H1 (cell line): ENCODE results near the gene PLXNB2.

Source experiments
- ATF2 ChIP-seq: IDR thresholded peaks from 2 replicates; pipeline ENCODE4 v1.6.1; 2012; ENCODE audit warnings: low read length, inconsistent platforms
- EGR1 ChIP-seq: IDR thresholded peaks from 2 replicates; pipeline ENCODE4 v1.6.1; 2011; ENCODE audit warnings: low read depth, low read length, borderline replicate concordance
- EZH2 ChIP-seq: fragments of 200-600 bp; sonication (generic); IDR thresholded peaks from 2 replicates; pipeline ENCODE4 v1.7.1; 2012; ENCODE audit warnings: low read depth, mild to moderate bottlenecking, moderate library complexity, low read length, inconsistent platforms; ENCODE audit not compliant: severe bottlenecking
- RFX5 ChIP-seq: IDR thresholded peaks from 2 replicates; pipeline ENCODE4 v1.6.1; 2011; ENCODE audit warnings: low read depth, low read length, improper control_type of control experiment, borderline replicate concordance
- TF ChIP-seq, protein P1 (sequence below), 3 experiments: IDR thresholded peaks; 1 replicate in 2 of 3; 2 replicates in 1 of 3; pipeline versions ENCODE4 v1.5.1 to v1.6.1; 2011; ENCODE audit warnings: low read length in 3 of 3, mild to moderate bottlenecking in 3 of 3, inconsistent platforms in 2 of 3, low read depth in 1 of 3, moderate library complexity in 1 of 3; ENCODE audit not compliant: insufficient read depth in 1 of 3; ENCODE audit errors: control extremely low read depth in 1 of 3

DNA sequence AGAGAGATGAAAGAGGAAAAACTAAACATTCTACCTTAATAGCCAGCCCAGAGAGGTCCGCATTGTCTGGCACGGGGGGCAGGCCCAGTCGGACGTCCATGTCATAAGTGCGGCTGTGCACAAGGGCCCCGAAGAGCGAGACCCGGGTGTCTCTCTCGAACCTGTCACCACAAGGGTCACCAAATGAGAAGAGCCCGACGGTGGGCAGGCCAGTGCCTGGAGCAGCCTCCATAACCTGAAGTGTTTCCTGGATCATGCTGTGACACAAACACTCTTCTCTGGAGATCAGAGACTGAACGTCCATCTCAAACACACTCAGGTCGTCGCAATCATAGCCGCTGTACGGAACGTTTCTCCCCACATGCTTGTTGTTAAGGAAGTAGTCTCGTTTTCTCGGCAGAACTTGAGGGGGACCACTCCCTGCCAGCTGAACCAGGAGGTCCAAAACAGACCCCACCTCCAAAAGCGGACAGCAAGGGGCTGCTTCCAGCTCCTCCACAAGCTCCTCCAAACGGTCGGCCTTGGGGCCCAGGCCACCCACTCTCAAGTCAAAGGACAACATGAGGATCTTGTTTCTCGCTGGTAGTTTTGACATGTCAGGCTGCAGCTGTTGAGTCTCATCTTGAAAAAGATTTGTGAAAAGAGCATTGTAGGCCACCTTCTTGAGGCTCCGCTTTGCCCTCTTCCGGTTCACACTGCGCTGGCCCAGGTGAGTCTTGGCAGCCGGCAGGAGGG, 63.6 kb downstream of the PLXNB2 start:
- TF ChIP-seq, protein P1, sequence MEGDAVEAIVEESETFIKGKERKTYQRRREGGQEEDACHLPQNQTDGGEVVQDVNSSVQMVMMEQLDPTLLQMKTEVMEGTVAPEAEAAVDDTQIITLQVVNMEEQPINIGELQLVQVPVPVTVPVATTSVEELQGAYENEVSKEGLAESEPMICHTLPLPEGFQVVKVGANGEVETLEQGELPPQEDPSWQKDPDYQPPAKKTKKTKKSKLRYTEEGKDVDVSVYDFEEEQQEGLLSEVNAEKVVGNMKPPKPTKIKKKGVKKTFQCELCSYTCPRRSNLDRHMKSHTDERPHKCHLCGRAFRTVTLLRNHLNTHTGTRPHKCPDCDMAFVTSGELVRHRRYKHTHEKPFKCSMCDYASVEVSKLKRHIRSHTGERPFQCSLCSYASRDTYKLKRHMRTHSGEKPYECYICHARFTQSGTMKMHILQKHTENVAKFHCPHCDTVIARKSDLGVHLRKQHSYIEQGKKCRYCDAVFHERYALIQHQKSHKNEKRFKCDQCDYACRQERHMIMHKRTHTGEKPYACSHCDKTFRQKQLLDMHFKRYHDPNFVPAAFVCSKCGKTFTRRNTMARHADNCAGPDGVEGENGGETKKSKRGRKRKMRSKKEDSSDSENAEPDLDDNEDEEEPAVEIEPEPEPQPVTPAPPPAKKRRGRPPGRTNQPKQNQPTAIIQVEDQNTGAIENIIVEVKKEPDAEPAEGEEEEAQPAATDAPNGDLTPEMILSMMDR (IDR thresholded peaks at IDR 0.05; ENCODE audit: control extremely low read depth in 1 of 3, insufficient read depth in 1 of 3, low read depth in 1 of 3, low read length in 3 of 3), result no peak
- TF ChIP-seq ATF2 (no peak), EGR1 (no peak), EZH2 (no peak), RFX5 (no peak)
